ENCODE data around the gene DAB2IP. TPM values are rescaled to one million over a fixed set of nuclear protein-coding genes. Genes with fewer than 3 reads are reported as not detected.

Gene DAB2IP
- total RNA-seq, 1 experiment from 2014 or later: 31.0 TPM

DNA sequence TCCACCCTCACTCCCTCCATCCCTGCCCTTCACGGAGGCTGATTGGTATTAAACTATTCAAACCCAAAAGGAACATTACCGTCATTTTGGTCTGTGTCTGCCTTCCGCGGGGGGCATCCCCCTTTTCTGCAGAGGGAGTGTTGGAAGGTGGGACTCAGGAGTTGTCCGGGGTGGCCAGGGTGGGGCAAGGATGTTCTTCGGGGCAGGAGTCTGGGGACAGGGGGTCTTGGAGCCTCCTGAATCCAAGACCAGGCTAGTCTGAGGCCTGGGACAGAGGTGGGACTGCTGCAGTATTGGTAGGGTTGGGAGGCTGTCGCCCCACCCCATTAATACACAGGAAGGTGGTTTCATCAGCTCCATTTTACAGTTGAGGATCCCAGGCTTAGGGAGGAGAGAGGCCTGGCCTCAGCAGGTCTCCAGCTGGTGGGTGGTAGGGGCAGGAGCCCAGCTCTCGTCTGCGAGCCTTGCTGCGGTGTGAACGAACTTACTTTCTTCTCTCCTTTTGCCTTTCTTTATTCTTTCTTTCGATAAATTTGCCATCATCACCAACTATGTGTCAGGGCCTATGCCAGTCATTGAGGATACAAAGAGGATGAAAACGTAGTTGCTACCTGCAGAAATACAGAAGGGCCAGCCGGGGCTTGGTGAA, 33.8 kb downstream of the DAB2IP start:
- H3K4me2 ChIP-seq (ENCODE audit: low read length): no peak overlapping the region
- H4K20me1 ChIP-seq (ENCODE audit: insufficient read depth): no peaks in the 10 kb centered on the region
- H3K4me1 ChIP-seq (ENCODE audit: control insufficient read depth in 1 of 2, insufficient read depth in 2 of 2, low read length in 2 of 2): peaks cover 0 to 13% of the 10 kb centered on the region in 2 experiments; a peak in 1 of 4 replicates
- no peaks in the 10 kb centered on the region for H3K79me2 ChIP-seq (ENCODE audit: insufficient read depth, low read length)
- DNase-seq (ENCODE audit: low read depth, low spot score) (no peak), ATAC-seq (no peak)
- no peak overlapping the region for H3K4me3 ChIP-seq (replicated peaks in 1 of 2; ENCODE audit: low read depth in 1 of 2, low read length in 2 of 2)
- TF ChIP-seq SP1 (IDR thresholded peaks at IDR 0.05; ENCODE audit: low read depth) (no peak), TCF7L2 (IDR thresholded peaks at IDR 0.05; ENCODE audit: borderline replicate concordance, extremely low read depth, insufficient read depth, insufficient read length) (no peak), RAD21 (IDR thresholded peaks at IDR 0.05; ENCODE audit: low read depth) (no peak)
- TF ChIP-seq, protein P1, sequence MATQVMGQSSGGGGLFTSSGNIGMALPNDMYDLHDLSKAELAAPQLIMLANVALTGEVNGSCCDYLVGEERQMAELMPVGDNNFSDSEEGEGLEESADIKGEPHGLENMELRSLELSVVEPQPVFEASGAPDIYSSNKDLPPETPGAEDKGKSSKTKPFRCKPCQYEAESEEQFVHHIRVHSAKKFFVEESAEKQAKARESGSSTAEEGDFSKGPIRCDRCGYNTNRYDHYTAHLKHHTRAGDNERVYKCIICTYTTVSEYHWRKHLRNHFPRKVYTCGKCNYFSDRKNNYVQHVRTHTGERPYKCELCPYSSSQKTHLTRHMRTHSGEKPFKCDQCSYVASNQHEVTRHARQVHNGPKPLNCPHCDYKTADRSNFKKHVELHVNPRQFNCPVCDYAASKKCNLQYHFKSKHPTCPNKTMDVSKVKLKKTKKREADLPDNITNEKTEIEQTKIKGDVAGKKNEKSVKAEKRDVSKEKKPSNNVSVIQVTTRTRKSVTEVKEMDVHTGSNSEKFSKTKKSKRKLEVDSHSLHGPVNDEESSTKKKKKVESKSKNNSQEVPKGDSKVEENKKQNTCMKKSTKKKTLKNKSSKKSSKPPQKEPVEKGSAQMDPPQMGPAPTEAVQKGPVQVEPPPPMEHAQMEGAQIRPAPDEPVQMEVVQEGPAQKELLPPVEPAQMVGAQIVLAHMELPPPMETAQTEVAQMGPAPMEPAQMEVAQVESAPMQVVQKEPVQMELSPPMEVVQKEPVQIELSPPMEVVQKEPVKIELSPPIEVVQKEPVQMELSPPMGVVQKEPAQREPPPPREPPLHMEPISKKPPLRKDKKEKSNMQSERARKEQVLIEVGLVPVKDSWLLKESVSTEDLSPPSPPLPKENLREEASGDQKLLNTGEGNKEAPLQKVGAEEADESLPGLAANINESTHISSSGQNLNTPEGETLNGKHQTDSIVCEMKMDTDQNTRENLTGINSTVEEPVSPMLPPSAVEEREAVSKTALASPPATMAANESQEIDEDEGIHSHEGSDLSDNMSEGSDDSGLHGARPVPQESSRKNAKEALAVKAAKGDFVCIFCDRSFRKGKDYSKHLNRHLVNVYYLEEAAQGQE (IDR thresholded peaks at IDR 0.05; ENCODE audit: low read depth): no peak
- H2AFZ ChIP-seq (ENCODE audit: low read depth, low read length, poor library complexity, severe bottlenecking): no peak overlapping the region
- ChIA-PET RAD21 (ENCODE audit: low non-redundant PET in 1 of 2, low total read pairs in 2 of 2, uncharacterized antibody in 2 of 2, unreplicated experiment in 2 of 2) (no interaction called here), CTCF (interaction anchor here (0.6 to 2.6 kb wide), 3 partner anchors 45 to 139 kb away, joined by 3 to 17 read pairs (median 3); no protein-coding TSS in a partner anchor), POLR2A (no interaction called here)
- H3K9ac ChIP-seq (ENCODE audit: low read length): no peak overlapping the region
- no TSS peak for BruUV-seq (replicated peaks)
- intact Hi-C loops (cut with micrococcal nuclease): loop anchor here (5.0 kb wide), 2 partner anchors 52 to 667 kb away; no protein-coding TSS in a partner anchor
- H3K36me3 ChIP-seq (ENCODE audit: control insufficient read depth in 1 of 2, insufficient read depth in 2 of 2, low read length in 2 of 2): no peaks in the 10 kb centered on the region
- H3K27me3 ChIP-seq (ENCODE audit: insufficient read depth, low read length): no peaks in the 10 kb centered on the region
- H3K9me3 ChIP-seq (ENCODE audit: control insufficient read depth in 1 of 2, insufficient read depth in 1 of 2, low read depth in 1 of 2, low read length in 2 of 2): no peaks in the 10 kb centered on the region
- no peak overlapping the region for H3K27ac ChIP-seq (ENCODE audit: low read depth, low read length)
- no peaks in the 10 kb centered on the region for H3K9me2 ChIP-seq (ENCODE audit: insufficient read depth)

Measured in HCT116 (cell line).